ENCODE measurements around the gene COL8A1.

COL8A1 gene

DNA sequence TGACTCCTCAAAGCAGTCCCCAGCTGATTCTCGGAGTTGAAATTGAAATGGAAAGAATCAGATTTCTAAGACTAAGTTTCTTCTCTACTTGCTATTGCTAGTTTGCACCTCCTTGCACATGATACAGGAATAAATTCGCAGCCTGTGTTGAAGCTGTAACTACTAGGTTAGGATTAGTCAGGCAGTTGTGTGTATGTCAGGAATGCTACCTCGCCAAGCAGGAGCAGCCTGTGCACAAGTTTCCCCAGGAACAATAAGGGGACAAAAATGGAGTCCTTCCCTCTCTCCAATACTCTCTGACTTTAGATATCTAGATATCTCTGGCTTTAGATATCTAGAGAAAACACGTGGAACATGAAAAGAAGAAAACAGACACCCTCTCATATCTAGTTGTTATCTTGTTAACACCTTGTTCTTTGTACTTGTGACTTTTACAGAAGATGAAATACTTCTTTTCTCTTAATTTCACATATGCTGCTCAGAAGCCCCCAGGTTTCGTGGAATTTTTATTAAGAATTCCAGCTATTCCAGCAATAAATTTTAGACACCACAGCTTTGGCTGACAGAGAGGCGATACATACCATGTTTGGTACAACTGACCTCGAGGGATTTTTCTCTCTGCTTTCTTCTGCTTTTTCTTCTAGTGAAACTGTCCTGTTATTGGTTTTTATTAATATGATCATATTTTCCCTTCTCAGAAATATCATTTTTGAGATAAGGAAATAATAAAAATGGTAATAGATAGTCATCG is 123.2 kb downstream of the COL8A1 start:
- DNase-seq (ENCODE audit: low spot score): no peak

DNA sequence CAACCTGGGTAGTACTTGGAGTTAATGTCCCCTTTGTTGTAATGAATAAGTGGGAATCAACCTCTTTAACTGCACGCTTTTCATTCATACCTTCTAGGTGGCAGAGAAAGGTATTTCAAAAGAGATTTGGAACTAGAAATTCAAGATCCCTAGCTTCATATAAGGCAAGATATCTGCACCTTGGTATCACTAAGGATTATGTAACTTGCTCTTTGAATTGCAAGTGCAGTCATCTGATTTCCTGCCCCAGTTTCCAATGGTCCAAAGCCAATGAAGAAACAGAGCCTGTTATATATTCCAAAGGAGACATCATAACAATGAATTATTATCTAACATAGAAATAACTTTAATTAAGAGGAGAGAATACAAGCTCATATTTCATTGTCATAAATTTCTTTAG is 124.5 kb downstream of the COL8A1 start:
- no peak for DNase-seq (ENCODE audit: low spot score)

DNA sequence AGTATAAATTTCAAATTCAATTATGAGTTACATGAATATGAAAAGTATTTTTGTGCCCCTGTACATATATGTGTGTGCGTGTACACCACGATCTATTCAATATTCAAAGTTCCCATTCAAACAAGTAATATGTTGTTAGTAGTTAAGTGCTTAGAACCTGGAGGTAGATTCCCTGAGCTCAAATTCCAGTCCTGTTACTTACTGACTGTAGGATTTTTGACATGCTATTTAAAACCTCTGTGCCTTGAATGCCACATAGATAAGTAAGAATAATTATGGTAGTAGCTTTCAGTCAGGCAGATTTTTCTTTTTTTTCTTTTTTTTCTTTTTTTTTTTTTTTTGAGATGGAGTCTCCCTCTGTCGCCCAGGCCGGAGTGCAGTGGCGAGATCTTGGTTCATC is 126.0 kb downstream of the COL8A1 start:
- no peak for DNase-seq (ENCODE audit: low spot score)

DNA sequence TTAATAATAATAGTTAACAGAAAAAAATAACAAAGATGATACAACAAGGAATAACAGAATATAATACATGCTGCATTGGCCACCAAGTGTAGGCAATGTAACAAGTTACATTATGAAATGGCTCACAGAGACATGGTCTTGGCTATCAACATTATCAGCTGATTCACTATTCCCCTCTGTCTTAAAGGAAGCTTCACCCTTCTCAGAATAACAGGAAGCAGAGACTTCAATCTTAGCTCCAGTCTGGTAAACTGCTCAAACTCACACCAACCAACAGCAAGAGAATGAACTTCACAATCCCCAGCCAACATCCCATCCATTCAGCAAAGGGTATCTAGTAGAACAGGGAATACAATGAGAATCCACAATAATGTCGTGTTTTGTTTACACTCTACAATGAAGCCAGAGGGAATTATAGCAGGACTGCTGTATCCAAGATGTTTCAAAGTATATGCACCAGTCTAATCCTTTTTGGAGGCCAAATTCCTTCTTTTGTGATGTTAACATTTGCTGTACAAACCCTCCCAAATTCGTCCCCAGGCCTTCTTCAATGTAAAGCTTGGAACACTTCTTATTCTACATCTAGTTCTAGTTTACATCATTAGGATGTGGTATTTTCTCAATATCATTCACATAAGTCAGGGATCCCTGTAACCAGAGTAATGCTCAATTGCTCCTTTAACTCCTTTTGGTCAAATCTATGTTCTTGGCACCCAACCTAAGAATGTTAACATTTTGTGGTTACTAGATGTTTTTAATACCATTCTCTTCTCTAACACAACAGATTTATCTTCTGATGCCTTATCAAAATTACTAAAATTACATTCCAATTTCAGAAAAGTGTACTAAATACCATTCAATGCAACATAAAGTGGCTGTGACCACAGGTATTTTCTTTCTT is 126.9 kb downstream of the COL8A1 start:
- no peak for DNase-seq (ENCODE audit: low spot score)

DNA sequence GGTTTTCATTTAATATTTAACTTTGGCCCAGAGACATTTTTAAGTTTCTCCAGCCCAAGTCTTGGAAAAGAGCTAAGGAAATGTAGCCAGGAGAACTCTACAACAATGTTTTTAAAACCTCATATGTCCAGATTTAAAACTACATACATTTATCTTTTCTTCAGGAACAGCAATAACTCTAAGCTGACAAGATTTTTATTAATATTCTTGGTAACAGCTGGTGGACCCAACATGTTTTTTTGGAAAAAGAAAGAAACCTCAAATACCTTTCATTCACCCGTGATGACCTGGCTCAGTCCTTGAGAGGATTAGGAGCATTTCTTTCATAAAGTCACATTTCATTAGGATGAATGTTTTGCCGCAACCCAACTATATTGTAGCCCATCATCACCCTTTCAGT is 128.9 kb downstream of the COL8A1 start:
- DNase-seq (ENCODE audit: low spot score): no peak

DNA sequence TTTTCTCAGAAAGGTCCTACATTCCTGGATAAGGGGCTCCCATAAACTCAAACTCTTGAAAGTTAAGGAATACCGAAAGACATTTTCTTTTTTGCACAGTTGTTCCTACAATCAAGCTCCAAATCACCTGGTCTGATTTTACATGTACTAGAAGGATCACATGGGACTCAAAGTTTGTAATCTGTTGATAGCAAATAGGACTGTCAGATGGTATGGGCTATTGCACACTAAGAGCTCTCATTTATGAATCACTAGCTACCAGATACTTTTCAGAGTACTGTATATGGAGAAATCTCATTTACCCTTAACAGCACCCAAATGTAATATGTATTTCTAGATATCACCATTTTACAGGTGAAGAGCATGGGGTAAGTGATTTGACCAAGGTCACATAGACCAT is 129.7 kb downstream of the COL8A1 start:
- DNase-seq (ENCODE audit: low spot score): no peak

DNA sequence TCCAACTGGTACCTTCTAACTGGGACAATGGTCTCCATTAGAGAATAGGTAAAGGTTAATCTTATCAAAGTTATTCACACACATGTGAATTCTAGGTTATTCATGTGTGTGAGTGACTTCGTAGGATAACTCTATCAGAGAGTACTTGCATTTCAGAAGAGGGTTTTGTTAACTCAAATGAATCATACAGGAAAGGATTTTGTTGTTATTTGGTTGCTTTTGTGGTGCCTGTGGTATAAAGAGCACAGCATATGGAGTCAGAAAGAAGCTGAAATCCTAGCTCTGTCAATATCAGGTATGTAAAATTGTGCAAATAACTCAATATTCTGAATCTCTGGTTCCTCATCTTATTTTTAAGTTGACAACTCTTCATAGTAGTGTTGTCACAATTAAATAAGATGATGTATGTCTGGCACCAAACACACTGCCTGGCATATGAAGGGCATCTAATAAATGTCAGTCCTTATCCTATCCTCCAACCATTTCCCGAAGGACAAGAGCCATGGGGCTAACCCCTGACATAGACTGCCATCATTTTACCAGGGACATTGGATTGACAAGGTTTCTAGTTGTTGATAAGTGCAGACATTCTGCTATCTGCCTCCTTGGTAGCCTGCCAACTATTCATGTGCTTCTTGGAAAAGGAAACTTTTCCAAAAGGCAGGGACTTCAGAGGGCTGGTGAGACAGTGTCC is 130.6 kb downstream of the COL8A1 start:
- no peak for DNase-seq (ENCODE audit: low spot score)

DNA sequence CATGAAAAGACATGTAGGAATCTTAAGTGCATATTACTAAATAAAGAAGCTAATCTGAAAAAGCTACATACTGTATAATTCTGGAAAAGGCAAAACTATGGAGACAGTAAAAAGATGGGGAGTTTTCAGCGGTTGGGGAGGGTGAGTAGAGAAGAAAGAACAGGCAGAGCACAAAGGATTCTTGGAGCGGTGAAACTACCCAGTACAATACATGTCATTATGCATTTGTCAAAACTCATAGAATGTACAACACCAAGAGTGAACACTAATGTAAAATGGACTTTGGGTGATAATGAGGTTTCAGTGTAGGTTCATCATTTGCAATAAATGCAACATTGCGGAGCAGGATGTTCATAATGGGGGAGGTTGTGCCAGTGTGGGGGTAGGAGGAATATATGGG is 133.8 kb downstream of the COL8A1 start:
- no peak for DNase-seq (ENCODE audit: low spot score)

DNA sequence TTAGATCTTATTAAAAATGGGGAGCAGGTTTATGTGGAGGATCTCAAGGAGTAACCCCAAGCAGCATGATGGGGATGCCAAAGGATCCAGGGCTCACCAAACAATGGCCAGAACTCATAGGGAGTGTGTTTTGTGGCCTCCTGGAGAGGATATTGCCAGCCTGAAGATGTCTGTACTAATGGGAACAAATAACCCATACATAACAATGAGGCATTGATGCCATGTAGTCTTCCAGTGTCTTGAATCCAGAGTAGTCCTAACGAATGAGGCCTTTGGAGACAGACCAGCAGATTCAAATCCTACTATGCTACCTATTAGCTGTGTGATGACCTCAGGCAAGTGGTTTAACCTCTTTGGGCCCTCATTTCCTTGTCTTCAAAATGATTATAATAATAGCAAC is 134.3 kb downstream of the COL8A1 start:
- no peak for DNase-seq (ENCODE audit: low spot score)

DNA sequence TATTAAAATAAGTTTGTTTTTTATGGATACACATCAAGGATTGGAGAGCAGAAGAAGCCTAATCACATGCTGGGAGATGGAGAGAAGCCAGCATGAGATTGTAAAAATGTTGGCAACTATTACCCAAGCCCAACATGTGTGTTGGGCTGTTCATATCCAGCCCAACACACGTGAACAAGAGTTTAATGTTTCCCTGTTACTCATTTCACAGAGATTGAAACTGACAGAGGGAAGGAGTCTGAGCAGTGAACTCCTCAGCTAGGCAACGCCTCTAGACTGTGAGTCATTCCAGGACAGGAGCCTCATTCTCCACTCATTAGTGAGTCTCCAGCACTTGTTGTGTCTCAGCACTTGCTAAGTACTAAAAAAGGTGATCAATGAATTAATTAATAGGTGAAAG is 136.1 kb downstream of the COL8A1 start:
- DNase-seq (ENCODE audit: low spot score): no peak

DNA sequence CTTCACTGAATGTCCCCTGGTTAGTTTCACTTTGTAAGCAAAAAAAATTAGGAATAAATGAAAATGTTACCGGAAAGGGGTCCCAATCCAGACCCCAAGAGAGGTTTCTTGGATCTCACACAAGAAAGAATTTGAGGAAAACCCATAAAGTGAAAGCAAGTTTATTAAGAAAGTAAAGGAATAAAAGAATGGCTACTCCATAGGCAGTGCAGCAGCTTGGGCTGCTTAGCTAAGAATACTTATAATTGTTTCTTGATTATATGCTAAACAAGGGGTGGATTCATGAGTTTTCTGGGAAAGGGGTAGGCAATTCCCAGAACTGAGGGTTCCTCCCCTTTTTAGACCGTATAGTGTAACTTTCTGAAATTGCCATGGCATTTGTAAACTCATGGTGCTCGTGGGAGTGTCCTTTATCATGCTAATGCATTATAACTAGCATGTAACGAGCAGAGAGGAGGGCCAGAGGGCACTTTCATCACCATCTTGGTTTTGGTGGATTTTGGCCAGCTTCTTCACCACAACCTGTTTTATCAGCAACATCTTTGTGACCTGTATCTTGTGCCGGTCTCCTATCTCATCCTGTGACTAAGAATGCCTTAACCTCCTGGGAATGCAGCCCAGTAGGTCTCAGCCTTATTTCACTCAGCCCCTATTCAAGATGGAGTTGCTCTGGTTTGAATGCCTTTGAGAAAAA is 138.3 kb downstream of the COL8A1 start:
- no peak for DNase-seq (ENCODE audit: low spot score)

DNA sequence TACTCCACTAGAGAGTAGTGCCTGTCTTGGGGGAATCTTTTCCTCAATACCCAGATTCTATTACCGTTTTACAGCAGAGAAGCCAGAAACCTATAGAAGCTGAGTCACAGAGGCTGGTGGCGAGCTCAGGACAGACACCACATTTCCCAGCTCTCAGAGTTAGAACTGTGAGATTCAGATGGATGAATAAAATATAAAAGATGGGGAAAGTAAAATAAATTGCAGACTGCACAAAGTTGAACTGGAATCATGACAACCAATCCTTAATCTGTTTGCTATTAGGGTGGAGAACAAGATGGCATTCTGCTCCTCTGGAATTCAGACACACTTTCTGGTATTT is 138.8 kb downstream of the COL8A1 start:
- DNase-seq (ENCODE audit: low spot score): no peak

DNA sequence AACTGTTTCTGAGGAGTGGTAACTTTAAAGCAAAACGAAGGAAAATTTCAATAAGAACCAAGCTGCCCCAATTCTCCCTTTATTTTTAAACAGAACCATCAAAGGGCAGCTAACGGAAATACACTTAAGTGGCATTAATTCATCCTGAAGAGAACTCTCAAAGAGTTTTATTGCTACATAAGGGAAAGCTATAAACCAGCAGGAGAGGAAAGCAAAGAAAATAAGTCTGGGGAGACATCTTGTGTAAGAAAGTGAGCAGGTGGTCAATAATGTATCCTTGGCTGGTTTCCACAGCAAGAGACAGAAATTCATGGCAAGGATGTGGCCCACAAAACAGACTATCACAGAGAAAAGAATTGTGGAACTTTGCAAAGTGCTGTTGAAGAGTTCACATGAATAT is 139.3 kb downstream of the COL8A1 start:
- no peak for DNase-seq (ENCODE audit: low spot score)

DNA sequence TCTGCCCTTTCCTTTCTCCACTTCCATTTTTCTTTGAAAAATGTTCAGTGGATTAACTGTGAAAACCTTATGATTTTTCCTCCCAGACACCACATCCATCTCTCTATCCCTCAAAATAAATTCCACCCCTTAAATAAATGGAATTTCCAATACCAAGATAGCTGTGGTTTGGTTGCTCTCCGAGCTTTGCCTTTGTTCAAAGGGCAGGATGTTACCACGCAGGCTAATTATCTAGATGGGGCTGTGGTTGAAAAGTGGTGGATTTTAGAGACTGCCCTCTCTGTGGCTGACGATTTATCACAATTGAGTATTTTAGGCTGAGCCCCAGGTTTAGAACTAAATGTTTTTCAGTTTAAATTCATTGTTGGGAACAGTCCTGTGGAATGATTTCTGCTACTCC is 142.4 kb downstream of the COL8A1 start:
- no peak for DNase-seq (ENCODE audit: low spot score)

DNA sequence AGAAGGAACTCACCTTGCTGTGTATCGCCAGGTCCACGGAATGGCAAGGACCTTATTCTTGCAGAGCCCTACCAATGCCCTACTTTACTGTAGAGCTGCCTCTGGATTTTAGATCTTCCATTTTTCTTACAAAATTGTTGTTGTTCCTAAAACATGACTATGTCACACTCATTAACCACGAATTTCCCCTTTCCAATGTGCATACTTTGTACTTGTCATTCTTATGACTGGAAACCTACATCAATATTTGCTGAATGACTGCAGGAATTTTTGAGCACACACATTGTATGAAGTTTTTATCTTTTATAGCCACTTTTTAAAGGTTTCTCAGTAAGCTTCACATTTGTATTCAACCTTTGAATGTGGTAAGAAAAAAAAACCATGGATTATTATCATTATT is 143.4 kb downstream of the COL8A1 start:
- no peak for DNase-seq (ENCODE audit: low spot score)

DNA sequence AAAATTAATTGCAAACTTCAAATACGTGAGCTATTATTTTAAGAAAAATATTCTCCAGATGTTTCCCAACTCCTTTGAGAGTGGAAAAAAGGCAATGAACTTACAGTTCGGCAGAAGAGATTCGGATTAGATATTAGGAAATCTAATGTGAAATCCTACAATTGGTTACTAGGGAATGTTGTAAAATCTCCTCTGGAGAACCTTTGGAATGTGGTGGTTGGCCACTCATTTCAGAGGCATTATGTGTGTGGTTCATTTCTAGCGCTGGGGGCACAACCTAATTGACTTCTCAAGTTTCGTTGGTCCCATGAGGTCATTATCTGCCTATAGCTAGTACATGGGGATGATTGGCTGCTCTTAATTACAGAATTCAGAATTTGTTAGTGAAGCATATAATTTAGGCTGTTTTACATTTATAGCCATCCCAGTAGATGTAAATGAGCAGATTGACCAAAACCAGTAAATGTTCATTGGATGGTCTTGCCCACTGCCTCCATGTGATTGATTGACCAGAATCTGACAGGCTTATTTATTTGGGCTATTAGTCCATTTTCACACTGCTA is 144.7 kb downstream of the COL8A1 start:
- DNase-seq (ENCODE audit: low spot score): no peak

DNA sequence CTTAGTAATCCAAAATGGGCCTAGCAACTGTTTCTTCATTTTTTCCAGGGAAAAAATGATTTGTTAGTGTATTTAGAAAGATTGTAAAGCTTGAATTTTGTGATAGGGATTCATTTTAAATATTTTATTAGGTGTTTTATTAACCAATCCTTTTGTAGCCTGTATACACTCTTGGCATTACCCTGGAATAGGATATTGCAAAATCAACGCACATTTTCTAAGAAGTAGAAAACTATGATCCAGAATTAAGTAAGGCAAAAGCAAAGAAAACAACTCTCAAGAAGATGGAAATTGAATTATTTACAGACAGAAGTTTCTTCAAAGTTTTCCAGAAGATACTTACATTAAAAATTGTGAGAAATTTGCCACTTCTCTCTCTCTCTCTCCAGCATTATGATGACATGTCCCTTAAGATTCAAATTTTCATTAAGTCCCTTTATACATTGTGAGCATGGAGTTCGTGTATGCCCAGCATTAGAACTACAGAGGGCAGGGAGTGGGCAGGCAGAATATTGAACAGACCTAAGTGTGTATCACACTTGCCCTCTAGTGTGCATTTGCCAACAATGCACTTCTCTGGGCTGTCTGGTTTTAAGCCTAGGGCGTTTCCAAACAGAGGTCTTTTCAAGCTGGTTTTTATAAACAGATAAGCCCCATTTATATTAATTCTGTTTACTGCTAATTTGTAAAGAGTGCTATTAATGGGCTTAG is 150.8 kb downstream of the COL8A1 start:
- no peak for DNase-seq (ENCODE audit: low spot score)

DNA sequence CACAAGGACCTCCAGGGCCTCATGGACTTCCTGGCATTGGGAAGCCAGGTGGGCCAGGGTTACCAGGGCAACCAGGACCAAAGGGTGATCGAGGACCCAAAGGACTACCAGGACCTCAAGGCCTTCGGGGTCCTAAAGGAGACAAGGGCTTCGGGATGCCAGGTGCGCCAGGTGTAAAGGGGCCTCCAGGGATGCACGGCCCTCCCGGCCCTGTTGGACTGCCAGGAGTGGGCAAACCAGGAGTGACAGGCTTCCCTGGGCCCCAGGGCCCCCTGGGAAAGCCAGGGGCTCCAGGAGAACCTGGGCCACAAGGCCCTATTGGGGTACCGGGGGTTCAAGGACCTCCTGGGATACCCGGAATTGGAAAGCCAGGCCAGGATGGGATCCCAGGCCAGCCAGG is 156.1 kb downstream of the COL8A1 start:
- no peak for DNase-seq (ENCODE audit: low spot score)

DNA sequence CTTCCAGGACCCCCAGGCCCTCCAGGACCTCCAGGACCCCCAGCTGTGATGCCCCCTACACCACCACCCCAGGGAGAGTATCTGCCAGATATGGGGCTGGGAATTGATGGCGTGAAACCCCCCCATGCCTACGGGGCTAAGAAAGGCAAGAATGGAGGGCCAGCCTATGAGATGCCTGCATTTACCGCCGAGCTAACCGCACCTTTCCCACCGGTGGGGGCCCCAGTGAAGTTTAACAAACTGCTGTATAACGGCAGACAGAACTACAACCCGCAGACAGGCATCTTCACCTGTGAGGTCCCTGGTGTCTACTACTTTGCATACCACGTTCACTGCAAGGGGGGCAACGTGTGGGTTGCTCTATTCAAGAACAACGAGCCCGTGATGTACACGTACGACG is 157.2 kb downstream of the COL8A1 start:
- no peak for DNase-seq (ENCODE audit: low spot score)

DNA sequence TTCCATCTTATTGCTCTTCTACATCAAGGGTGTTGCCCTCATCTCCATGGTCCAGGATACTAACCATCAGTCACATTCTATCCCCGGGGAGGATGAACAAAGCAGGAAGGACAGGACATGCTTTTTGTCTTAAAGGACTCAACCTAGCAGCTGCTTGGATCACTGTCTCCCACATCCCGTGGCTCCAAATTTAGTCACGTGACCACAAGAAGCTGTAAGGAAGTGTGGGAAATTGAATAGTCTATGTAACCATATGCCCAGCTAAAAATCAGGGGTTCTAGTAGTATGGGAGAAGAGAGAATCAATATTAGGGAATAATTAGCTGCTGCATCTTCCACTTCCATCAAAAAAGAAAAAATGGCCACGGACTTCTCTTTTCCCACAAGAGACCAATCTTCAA is 161.0 kb downstream of the COL8A1 start:
- DNase-seq (ENCODE audit: low spot score): no peak

DNA sequence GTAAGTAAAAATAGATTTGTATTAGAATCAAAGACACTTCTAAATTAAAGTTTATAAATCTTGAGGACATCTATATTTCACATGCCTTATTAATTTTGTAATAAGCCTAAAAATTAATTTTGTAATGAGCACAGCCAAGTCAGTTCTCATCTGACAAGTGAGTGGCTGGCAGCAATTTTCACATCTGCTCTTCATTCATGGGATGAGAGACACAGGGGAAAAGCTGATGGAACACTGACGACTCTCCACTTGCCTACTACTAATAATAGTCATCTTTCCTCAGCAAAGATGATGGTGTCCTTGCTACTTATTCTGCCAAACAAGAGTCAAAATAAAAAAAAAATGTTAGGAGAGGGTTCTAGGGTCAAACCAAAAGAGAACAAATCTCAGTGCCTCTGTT is 164.9 kb downstream of the COL8A1 start:
- no peak for DNase-seq (ENCODE audit: low spot score)
